K562 (cell line): ENCODE data around the gene EGFL7. TPM values are rescaled to one million over a fixed set of nuclear protein-coding genes. Genes with fewer than 3 reads are reported as not detected.

Source experiments
- CHD1 ChIP-seq: fragments of 200-600 bp; sonication (generic); IDR thresholded peaks from one replicate; pipeline ENCODE4 v1.6.1; 2012; ENCODE audit warnings: mild to moderate bottlenecking, moderate library complexity, low read length, inconsistent platforms
- CSDE1 ChIP-seq, 2 experiments: fragments of 450-650 bp; IDR thresholded peaks; 2 replicates each; pipeline ENCODE4 v1.6.1; 2016; ENCODE audit warnings: mild to moderate bottlenecking in 1 of 2
- FOSL1 ChIP-seq: fragments of 200-800 bp; sonication (Bioruptor generic); conservative IDR thresholded peaks from 2 replicates; pipeline ENCODE4 v1.6.1; 2016; ENCODE audit warnings: missing genetic modification characterization, missing compliant biosample characterization
- HMGN3 ChIP-seq: IDR thresholded peaks from 2 replicates; pipeline ENCODE4 v1.6.1; 2011; ENCODE audit warnings: borderline replicate concordance, low read depth, mild to moderate bottlenecking, mixed read lengths, low read length; ENCODE audit not compliant: insufficient read length; ENCODE audit errors: extremely low read depth
- HNRNPLL ChIP-seq: fragments of 200-400 bp; formaldehyde crosslinking; IDR thresholded peaks from 2 replicates; pipeline ENCODE4 v1.6.1; 2017; ENCODE audit warnings: low read length, low read depth, mild to moderate bottlenecking; ENCODE audit not compliant: poor library complexity, severe bottlenecking
- POLR2A ChIP-seq: fragments of 450-650 bp; conservative IDR thresholded peaks from 2 replicates; pipeline ENCODE4 v1.6.1; 2016
- POLR3G ChIP-seq: IDR thresholded peaks from 2 replicates; pipeline ENCODE4 v1.6.1; 2011; ENCODE audit not compliant: insufficient read length, insufficient replicate concordance; ENCODE audit errors: extremely low read depth
- RBFOX2 ChIP-seq: fragments of 200-400 bp; formaldehyde crosslinking; IDR thresholded peaks from 2 replicates; pipeline ENCODE4 v1.6.1; 2017; ENCODE audit warnings: low read depth, mild to moderate bottlenecking, low read length, moderate library complexity
- SMAD1 ChIP-seq: fragments of 150-350 bp; IDR thresholded peaks from 2 replicates; pipeline ENCODE4 v1.6.1; 2014; ENCODE audit warnings: low read length, low read depth; ENCODE audit not compliant: partially characterized antibody
- SUPT5H ChIP-seq: fragments of 450-650 bp; IDR thresholded peaks from 2 replicates; pipeline ENCODE4 v1.6.1; 2016
- ZNF561 ChIP-seq: fragments of 450-650 bp; formaldehyde crosslinking; conservative IDR thresholded peaks from 2 replicates; pipeline ENCODE4 v1.4.0; 2020; ENCODE audit warnings: mild to moderate bottlenecking, moderate library complexity
- ZNF830 ChIP-seq: fragments of 250-450 bp; sonication (Bioruptor Pico); IDR thresholded peaks from 2 replicates; pipeline ENCODE4 v1.5.0; 2021; ENCODE audit warnings: mild to moderate bottlenecking
- polyA plus RNA-seq, 8 experiments: library from polyadenylated mRNA; depleted of rRNA in 4 of 8; stranded (reverse) in 5 of 8; unstranded in 3 of 8; fragments of >200 nt; fragmentation: Nextera tagmentation in 2 of 8; fragmentation: Illumina TruSeq in 1 of 8; extraction: Ambion mirVana in 2 of 8; extraction: Trizol in 1 of 8; gene quantifications; 2 replicates each; pipeline versions ENCODE4 v1.2.1 to v1.2.3, GENCODE V29; 2011 to 2014; ENCODE audit warnings: inconsistent platforms in 1 of 8, missing spikeins in 1 of 8
- total RNA-seq, 7 experiments: library from RNA; depleted of rRNA in 6 of 7; stranded (reverse); fragments of >200 nt in 6 of 7; fragmentation: Illumina TruSeq in 2 of 7; extraction: Trizol in 2 of 7; gene quantifications; 2 replicates each; pipeline versions ENCODE4 v1.2.1 to v1.2.3, GENCODE V29; 2011 to 2021; ENCODE audit warnings: low replicate concordance in 1 of 7
- TF ChIP-seq, protein P1 (sequence below): fragments of 450-650 bp; formaldehyde crosslinking; IDR thresholded peaks from 2 replicates; pipeline ENCODE4 v1.4.0; 2020; ENCODE audit warnings: mild to moderate bottlenecking, moderate library complexity
- TF ChIP-seq, protein P2 (sequence below), 2 experiments: fragments of 250-450 bp in 1 of 2; fragments of 450-650 bp in 1 of 2; sonication (Bioruptor Pico) in 1 of 2; IDR thresholded peaks; 2 replicates each; pipeline versions ENCODE4 v1.6.1 to v1.8.0; 2016 to 2021; ENCODE audit warnings: mild to moderate bottlenecking in 2 of 2, moderate library complexity in 2 of 2, missing compliant biosample characterization in 1 of 2, missing genetic modification characterization in 1 of 2
- TF ChIP-seq, protein P3 (sequence below), 2 experiments: fragments of 450-650 bp in 1 of 2; IDR thresholded peaks; 2 replicates each; pipeline ENCODE4 v1.6.1; 2011 to 2017; ENCODE audit warnings: low read depth in 2 of 2, antibody characterized with exemption in 1 of 2, borderline replicate concordance in 1 of 2, low read length in 1 of 2, mild to moderate bottlenecking in 1 of 2, mixed read lengths in 1 of 2; ENCODE audit not compliant: control insufficient read depth in 1 of 2
- TF ChIP-seq, protein P4 (sequence below): fragments of 450-650 bp; formaldehyde crosslinking; conservative IDR thresholded peaks from 2 replicates; pipeline ENCODE4 v1.4.0; 2022; ENCODE audit warnings: mild to moderate bottlenecking, missing genetic modification characterization
- TF ChIP-seq, protein P5 (sequence below): fragments of 250-450 bp; sonication (Bioruptor Pico); IDR thresholded peaks from 2 replicates; pipeline ENCODE4 v1.5.0; 2021; ENCODE audit warnings: mild to moderate bottlenecking, borderline replicate concordance

EGFL7 gene
- total and polyA plus RNA-seq, 9 of the 15 experiments (the other 6 are each of a cell fraction or from before 2014, with no cell fraction given) = 1.5 to 286 (median 55.5) TPM

DNA sequence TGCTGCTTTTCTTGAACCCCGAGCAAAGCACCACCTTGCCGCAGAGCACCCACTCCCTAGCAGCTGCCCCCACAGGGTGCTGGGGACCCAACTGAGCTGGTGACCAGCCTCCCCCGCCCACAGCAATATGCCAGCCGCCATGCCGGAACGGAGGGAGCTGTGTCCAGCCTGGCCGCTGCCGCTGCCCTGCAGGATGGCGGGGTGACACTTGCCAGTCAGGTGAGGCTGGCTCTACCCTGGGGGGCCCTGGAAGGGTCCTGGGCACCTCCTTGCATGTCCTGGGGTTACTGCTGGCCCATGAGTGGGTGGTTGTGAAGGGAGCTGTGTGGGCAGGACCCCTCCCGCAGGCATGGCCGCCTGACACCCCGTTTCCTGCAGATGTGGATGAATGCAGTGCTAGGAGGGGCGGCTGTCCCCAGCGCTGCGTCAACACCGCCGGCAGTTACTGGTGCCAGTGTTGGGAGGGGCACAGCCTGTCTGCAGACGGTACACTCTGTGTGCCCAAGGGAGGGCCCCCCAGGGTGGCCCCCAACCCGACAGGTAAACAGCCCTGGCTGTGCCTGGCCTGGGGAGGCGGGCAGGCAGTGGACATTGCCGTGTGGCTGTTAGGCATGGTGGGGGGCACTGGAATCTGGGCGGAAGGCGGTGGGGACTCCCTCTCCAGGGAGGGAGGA lies 7.2 kb downstream of the EGFL7 start (continued):
- TF ChIP-seq ZNF830 (CRISPR knock-in tag) (no peak), CSDE1 (IDR thresholded peaks at IDR 0.05) (no peak), SUPT5H (peak; percentile 69), HNRNPLL (peak; percentile 26), ZNF561 (no peak), SMAD1 (peak; percentile 56), CHD1 (no peak), HMGN3 (peak; percentile 5), RBFOX2 (peak; percentile 85), FOSL1 (tag) (no peak), POLR3G (no peak), POLR2A (peak; percentile 70)
- TF ChIP-seq, protein P1, sequence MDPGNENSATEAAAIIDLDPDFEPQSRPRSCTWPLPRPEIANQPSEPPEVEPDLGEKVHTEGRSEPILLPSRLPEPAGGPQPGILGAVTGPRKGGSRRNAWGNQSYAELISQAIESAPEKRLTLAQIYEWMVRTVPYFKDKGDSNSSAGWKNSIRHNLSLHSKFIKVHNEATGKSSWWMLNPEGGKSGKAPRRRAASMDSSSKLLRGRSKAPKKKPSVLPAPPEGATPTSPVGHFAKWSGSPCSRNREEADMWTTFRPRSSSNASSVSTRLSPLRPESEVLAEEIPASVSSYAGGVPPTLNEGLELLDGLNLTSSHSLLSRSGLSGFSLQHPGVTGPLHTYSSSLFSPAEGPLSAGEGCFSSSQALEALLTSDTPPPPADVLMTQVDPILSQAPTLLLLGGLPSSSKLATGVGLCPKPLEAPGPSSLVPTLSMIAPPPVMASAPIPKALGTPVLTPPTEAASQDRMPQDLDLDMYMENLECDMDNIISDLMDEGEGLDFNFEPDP = no peak
- TF ChIP-seq, protein P2, sequence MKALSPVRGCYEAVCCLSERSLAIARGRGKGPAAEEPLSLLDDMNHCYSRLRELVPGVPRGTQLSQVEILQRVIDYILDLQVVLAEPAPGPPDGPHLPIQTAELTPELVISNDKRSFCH (CRISPR knock-in tag; IDR thresholded peaks at IDR 0.05) = no peak
- TF ChIP-seq, protein P2 (tag; IDR thresholded peaks at IDR 0.05) = no peak
- TF ChIP-seq, protein P3, sequence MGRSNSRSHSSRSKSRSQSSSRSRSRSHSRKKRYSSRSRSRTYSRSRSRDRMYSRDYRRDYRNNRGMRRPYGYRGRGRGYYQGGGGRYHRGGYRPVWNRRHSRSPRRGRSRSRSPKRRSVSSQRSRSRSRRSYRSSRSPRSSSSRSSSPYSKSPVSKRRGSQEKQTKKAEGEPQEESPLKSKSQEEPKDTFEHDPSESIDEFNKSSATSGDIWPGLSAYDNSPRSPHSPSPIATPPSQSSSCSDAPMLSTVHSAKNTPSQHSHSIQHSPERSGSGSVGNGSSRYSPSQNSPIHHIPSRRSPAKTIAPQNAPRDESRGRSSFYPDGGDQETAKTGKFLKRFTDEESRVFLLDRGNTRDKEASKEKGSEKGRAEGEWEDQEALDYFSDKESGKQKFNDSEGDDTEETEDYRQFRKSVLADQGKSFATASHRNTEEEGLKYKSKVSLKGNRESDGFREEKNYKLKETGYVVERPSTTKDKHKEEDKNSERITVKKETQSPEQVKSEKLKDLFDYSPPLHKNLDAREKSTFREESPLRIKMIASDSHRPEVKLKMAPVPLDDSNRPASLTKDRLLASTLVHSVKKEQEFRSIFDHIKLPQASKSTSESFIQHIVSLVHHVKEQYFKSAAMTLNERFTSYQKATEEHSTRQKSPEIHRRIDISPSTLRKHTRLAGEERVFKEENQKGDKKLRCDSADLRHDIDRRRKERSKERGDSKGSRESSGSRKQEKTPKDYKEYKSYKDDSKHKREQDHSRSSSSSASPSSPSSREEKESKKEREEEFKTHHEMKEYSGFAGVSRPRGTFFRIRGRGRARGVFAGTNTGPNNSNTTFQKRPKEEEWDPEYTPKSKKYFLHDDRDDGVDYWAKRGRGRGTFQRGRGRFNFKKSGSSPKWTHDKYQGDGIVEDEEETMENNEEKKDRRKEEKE (IDR thresholded peaks at IDR 0.05; ENCODE audit: borderline replicate concordance in 1 of 2, control insufficient read depth in 1 of 2, low read depth in 2 of 2, low read length in 1 of 2) = no peak
- TF ChIP-seq, protein P4, sequence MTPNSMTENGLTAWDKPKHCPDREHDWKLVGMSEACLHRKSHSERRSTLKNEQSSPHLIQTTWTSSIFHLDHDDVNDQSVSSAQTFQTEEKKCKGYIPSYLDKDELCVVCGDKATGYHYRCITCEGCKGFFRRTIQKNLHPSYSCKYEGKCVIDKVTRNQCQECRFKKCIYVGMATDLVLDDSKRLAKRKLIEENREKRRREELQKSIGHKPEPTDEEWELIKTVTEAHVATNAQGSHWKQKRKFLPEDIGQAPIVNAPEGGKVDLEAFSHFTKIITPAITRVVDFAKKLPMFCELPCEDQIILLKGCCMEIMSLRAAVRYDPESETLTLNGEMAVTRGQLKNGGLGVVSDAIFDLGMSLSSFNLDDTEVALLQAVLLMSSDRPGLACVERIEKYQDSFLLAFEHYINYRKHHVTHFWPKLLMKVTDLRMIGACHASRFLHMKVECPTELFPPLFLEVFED (CRISPR knock-in tag) = no peak
- TF ChIP-seq, protein P5, sequence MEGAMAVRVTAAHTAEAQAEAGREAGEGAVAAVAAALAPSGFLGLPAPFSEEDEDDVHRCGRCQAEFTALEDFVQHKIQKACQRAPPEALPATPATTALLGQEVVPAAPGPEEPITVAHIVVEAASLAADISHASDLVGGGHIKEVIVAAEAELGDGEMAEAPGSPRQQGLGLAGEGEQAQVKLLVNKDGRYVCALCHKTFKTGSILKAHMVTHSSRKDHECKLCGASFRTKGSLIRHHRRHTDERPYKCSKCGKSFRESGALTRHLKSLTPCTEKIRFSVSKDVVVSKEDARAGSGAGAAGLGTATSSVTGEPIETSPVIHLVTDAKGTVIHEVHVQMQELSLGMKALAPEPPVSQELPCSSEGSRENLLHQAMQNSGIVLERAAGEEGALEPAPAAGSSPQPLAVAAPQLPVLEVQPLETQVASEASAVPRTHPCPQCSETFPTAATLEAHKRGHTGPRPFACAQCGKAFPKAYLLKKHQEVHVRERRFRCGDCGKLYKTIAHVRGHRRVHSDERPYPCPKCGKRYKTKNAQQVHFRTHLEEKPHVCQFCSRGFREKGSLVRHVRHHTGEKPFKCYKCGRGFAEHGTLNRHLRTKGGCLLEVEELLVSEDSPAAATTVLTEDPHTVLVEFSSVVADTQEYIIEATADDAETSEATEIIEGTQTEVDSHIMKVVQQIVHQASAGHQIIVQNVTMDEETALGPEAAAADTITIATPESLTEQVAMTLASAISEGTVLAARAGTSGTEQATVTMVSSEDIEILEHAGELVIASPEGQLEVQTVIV (CRISPR knock-in tag) = no peak
